Mucosa of descending colon (tissue), 3 donors: ENCODE measurements around the gene ARHGAP29. TPM values are rescaled to one million over a fixed set of nuclear protein-coding genes. Genes with fewer than 3 reads are reported as not detected.

Experiments used
- ATAC-seq: fragments of 200-7000 bp; cut with Tn5 transposase; one replicate; pipeline ENCODE4 v1.9.1; 2020; ENCODE audit warnings: mild to moderate bottlenecking, moderate library complexity
- DNase-seq, 3 donors: peaks; one replicate each; pipeline ENCODE4 v3.0.0-alpha.2; 2020
- H3K36me3 ChIP-seq: fragments of 200-600 bp; one replicate; pipeline ENCODE4 v1.8.0; 2021; ENCODE audit warnings: low read depth, mild to moderate bottlenecking
- H3K4me1 ChIP-seq: fragments of 200-600 bp; one replicate; pipeline ENCODE4 v1.8.0; 2021; ENCODE audit warnings: low read depth, mild to moderate bottlenecking
- H3K4me3 ChIP-seq: fragments of 200-600 bp; one replicate; pipeline ENCODE4 v1.8.0; 2021; ENCODE audit warnings: mild to moderate bottlenecking
- H3K9me3 ChIP-seq: fragments of 200-600 bp; one replicate; pipeline ENCODE4 v1.8.0; 2021; ENCODE audit warnings: mild to moderate bottlenecking
- intact Hi-C, 2 donors: fragments of 100-400 bp; cut with DNase I in 1 of 2; cut with micrococcal nuclease in 1 of 2; formaldehyde crosslinking; loops; one replicate each; pipeline versions ENCODE4 v1.11.0 to v1.11.1; 2022; cut with DNase I, micrococcal nuclease
- total RNA-seq, 3 donors: library from RNA; stranded (reverse); fragmentation: NEBNext Ultra II Directional in 2 of 3; extraction: Animal tissue kit (Norgen Biotek cat#: 25700) in 2 of 3; gene quantifications; one replicate each; pipeline versions ENCODE4 v1.2.1 to v1.2.4, GENCODE V29; 2021 to 2023
- TF ChIP-seq, protein P1 (sequence below): fragments of 200-600 bp; IDR thresholded peaks from one replicate; pipeline ENCODE4 v1.8.0; 2022; ENCODE audit warnings: antibody characterized with exemption, mild to moderate bottlenecking
- donor health status: DM: no; HTN: no; CAD: no; lungs with moderate emphysema.
- donor health status: DM: no; HTN: no; CAD: no.
- donor health status: DM: no; HTN: yes; CAD: no.

The ARHGAP29 gene
- total RNA-seq, 3 donors from 2014 or later, result 2.6 to 11.9 (median 6.7) TPM

DNA sequence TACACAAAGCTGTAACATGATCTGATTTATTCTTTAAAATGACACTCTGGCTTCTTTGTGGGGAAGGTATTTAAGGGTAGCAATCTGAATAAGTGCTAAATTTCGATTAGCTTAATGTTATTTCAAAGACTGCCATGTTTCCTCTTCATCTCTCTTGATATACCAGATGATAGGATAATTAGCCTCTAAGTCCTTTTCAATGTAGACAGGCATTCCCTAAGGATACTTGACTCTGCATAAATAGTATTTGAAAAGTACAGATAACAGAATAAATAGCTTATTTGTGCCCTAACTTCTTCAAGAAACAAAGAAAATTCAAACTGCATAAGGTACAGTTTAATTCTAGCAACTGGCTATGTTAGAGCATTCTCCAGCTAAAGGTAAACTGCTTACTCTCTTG, 46.2 kb downstream of the ARHGAP29 start:
- ATAC-seq, result no peak
- no peaks in the 10 kb centered on the region for H3K9me3 ChIP-seq
- intact Hi-C loops, result no loop called here
- H3K4me3 ChIP-seq, result no peak overlapping the region
- TF ChIP-seq, protein P1, sequence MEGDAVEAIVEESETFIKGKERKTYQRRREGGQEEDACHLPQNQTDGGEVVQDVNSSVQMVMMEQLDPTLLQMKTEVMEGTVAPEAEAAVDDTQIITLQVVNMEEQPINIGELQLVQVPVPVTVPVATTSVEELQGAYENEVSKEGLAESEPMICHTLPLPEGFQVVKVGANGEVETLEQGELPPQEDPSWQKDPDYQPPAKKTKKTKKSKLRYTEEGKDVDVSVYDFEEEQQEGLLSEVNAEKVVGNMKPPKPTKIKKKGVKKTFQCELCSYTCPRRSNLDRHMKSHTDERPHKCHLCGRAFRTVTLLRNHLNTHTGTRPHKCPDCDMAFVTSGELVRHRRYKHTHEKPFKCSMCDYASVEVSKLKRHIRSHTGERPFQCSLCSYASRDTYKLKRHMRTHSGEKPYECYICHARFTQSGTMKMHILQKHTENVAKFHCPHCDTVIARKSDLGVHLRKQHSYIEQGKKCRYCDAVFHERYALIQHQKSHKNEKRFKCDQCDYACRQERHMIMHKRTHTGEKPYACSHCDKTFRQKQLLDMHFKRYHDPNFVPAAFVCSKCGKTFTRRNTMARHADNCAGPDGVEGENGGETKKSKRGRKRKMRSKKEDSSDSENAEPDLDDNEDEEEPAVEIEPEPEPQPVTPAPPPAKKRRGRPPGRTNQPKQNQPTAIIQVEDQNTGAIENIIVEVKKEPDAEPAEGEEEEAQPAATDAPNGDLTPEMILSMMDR, result no peak
- no peaks in the 10 kb centered on the region for H3K36me3 ChIP-seq
- no peaks in the 10 kb centered on the region for H3K4me1 ChIP-seq
- no peak for DNase-seq

DNA sequence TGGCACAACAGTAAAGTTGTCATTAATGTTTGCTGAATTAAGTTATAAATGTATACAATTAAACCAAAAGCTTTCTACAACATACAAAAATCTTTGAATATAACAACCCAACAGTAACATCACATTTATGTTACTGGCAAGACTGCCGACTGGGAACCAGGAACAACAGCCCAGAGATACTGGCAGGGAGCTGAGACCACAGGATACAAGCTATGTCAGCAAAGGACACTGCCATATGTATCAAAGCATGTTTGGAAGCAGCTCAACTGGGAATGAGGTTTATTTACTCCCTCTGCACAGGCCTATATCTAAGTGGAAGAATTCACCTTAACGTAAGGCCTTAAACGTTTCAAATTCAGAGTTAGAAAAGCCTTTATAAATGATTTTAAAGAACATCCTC, 50.4 kb downstream of the ARHGAP29 start:
- intact Hi-C loops, result no loop called here
- ATAC-seq (no peak), DNase-seq (no peak)
- H3K4me3 ChIP-seq, result no peak overlapping the region
- H3K9me3 ChIP-seq, result no peaks in the 10 kb centered on the region
- H3K4me1 ChIP-seq, result no peaks in the 10 kb centered on the region
- TF ChIP-seq, protein P1, result no peak
- no peaks in the 10 kb centered on the region for H3K36me3 ChIP-seq

DNA sequence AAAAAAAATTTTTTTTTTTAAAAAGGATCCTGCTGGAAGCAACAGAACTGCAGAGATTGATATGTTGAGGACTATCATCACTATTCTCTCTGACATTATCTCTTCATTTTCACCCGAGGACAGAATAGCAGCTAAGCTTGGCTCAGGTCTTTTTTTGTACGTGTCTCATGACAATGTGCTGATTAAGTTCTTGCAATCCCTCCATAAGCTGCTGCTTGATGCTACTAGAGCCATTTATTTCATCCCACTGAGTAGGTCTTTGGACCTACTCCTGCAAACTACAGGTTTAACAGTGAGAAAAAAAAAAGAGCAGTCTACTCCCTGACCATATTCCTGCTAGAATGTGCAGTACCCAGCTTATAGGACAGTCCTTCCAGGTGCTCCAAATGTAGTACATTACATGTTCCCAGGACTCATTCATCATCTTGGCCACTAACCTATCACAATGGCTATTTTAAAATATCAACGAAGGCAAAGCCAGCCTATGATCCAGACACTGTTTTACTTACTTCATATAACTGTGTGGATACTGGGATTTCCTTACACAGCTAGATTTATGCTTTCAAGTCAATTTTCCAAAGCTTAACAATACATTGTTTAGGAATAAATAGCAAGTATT, 54.1 kb downstream of the ARHGAP29 start:
- Histone ChIP-seq H3K4me3 (no peak overlapping the region), H3K36me3 (no peaks in the 10 kb centered on the region), H3K9me3 (no peaks in the 10 kb centered on the region), H3K4me1 (no peaks in the 10 kb centered on the region)
- DNase-seq, result no peak
- ATAC-seq, result no peak
- TF ChIP-seq, protein P1, result no peak
- intact Hi-C loops, result no loop called here

DNA sequence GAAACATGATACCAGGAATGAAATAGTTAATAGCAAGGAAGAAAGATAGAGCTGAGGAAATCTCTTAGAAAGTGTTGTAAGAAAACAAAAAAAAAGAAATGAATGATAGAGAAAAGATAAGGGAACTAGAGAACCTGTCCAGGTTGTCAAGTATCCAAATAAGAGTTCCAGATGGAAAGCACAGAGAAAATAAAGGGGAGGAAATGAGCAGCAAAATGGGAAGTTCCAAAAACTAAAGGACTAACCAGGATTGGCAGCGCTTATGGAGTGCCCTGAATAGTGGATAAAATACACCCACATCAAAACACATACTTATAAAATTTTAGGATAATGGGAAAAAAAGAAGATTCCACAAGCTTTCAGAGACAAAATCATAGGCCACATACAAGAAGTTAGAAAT, 55.2 kb downstream of the ARHGAP29 start:
- no peak overlapping the region for H3K4me3 ChIP-seq
- TF ChIP-seq, protein P1, result no peak

DNA sequence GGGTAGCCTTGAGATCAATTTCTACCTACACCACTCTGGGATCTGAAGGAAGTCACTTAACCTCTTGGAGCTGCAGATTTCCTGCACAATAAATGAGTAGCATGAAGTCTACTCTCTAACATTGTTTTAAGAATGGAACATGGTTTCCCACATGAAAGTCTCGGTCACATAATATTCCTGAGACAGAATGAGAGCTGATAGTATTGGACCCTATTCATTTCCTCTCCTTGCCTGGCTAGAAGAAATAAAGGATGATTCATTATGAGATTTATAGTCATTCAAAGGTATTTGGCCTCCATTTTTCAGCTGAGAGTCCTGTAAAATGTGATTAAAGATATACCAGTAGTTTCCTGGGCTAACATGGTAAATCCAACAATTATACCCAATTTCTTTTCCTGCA, 56.7 kb downstream of the ARHGAP29 start:
- TF ChIP-seq, protein P1, result no peak

More for the DNA sequence above, 55.2 kb downstream of the ARHGAP29 start:
- intact Hi-C loops, result no loop called here
- Histone ChIP-seq H3K4me1 (no peaks in the 10 kb centered on the region), H3K9me3 (no peaks in the 10 kb centered on the region), H3K36me3 (no peaks in the 10 kb centered on the region)
- ATAC-seq (no peak), DNase-seq (no peak)

DNA sequence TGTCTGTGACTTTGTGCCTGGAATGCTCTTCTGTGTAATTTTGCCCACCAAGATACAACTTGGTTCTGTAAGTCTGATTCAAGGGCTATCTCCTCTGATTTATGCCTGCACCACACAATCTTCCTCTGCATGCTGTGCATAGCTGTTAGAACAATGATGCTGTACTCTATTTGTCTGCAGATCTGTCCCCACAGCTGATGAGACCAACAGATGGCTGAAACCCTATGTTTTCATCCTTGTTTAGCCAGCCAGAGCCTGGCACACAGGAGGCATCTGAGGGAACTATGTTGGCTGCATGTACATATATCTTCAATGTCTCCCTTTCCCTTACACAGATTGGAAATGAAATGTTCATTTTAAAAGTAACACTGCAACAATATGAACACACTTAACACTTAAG, 58.5 kb downstream of the ARHGAP29 start:
- DNase-seq (no peak), ATAC-seq (no peak)
- TF ChIP-seq, protein P1, result no peak
- H3K36me3 ChIP-seq, result no peaks in the 10 kb centered on the region
- no peak overlapping the region for H3K4me3 ChIP-seq
- no peaks in the 10 kb centered on the region for H3K4me1 ChIP-seq
- intact Hi-C loops, result no loop called here
- H3K9me3 ChIP-seq, result no peaks in the 10 kb centered on the region

More for the DNA sequence above, 56.7 kb downstream of the ARHGAP29 start:
- intact Hi-C loops, result no loop called here
- H3K9me3 ChIP-seq, result no peaks in the 10 kb centered on the region
- no peaks in the 10 kb centered on the region for H3K4me1 ChIP-seq
- DNase-seq (no peak), ATAC-seq (no peak)
- H3K36me3 ChIP-seq, result no peaks in the 10 kb centered on the region
- H3K4me3 ChIP-seq, result no peak overlapping the region
